Measurements from ENCODE around the gene AJUBA. TPM values are rescaled to one million over a fixed set of nuclear protein-coding genes. Genes with fewer than 3 reads are reported as not detected.

The AJUBA gene
- total RNA-seq, 1 donor from 2014 or later: 33.1 TPM

DNA sequence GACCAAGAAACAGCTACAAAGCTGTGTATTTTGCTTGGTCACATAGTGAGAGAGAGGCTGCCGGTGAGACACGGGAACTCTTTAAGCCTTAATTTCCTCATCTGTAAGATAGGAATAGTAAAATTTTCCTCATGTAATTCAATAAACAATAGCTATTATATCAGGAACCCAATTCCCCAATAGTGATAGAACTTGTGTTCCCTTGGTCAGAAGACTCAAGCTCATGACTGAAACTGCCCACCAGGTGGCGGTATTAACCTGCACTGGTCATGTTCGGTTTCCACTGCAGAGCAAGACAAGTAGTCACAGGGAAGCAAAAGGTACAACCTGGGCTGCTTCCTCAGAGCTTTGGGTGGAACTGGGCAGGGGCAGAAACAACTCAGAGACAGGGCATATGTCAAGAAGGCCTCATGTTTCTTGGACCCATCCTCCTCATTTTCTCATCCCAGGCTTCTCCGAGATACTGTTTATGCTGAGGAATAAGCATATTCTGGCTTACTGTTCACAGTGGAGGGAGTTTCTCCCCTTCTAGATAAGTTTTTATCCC, 4.2 kb upstream of the AJUBA start:
- no peaks in the 10 kb centered on the region for H3K36me3 Mint-ChIP-seq (ENCODE audit: low read depth)
- no peak overlapping the region for H3K27ac Mint-ChIP-seq (ENCODE audit: unreplicated experiment)
- H3K4me3 Mint-ChIP-seq: peak overlapping the region; percentile 44
- TF ChIP-seq, protein P1, sequence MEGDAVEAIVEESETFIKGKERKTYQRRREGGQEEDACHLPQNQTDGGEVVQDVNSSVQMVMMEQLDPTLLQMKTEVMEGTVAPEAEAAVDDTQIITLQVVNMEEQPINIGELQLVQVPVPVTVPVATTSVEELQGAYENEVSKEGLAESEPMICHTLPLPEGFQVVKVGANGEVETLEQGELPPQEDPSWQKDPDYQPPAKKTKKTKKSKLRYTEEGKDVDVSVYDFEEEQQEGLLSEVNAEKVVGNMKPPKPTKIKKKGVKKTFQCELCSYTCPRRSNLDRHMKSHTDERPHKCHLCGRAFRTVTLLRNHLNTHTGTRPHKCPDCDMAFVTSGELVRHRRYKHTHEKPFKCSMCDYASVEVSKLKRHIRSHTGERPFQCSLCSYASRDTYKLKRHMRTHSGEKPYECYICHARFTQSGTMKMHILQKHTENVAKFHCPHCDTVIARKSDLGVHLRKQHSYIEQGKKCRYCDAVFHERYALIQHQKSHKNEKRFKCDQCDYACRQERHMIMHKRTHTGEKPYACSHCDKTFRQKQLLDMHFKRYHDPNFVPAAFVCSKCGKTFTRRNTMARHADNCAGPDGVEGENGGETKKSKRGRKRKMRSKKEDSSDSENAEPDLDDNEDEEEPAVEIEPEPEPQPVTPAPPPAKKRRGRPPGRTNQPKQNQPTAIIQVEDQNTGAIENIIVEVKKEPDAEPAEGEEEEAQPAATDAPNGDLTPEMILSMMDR (conservative IDR thresholded peaks at IDR 0.05): peak; percentile 93
- no peaks in the 10 kb centered on the region for H3K9me3 Mint-ChIP-seq
- no peaks in the 10 kb centered on the region for H3K4me1 Mint-ChIP-seq
- no peaks in the 10 kb centered on the region for H3K27me3 Mint-ChIP-seq (ENCODE audit: low read depth)
- peak; percentile 93 for DNase-seq (ENCODE audit: low read depth, low spot score)

DNA sequence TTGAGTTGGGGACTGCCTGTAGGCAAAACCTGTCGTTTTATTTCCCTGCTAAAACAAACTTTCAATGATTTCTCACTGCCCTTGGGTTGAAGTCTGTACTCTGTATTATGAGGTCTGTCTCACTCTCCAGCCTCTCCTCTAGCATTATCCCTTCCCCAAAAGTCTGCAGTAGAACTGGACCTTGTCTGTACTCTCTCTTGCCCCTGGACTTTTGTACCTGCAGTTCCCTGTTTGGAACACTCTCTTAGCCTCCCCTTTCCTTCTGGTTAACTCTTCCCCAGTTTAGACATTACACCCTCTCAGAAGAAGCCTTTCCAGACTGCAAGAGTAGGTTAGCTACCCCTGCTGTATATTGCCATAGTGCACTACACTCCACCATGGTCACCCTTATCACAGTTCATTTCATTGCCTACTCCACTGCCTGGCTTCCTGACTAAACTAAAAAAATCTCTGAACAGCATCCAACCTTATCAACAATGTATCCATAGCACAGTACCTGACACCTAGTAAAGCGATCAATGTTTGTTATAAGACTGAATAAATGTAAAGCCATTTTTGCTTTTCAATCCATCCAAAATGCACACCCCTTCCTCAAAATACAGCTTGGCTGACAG, 3.6 kb upstream of the AJUBA start:
- Mint-ChIP-seq H3K9me3 (no peaks in the 10 kb centered on the region), H3K4me3 (peak overlapping the region; percentile 10), H3K4me1 (no peaks in the 10 kb centered on the region), H3K27me3 (ENCODE audit: low read depth) (no peaks in the 10 kb centered on the region), H3K36me3 (ENCODE audit: low read depth) (no peaks in the 10 kb centered on the region), H3K27ac (ENCODE audit: unreplicated experiment) (no peak overlapping the region)
- DNase-seq (ENCODE audit: low read depth, low spot score): no peak
- TF ChIP-seq, protein P1 (conservative IDR thresholded peaks at IDR 0.05): no peak

DNA sequence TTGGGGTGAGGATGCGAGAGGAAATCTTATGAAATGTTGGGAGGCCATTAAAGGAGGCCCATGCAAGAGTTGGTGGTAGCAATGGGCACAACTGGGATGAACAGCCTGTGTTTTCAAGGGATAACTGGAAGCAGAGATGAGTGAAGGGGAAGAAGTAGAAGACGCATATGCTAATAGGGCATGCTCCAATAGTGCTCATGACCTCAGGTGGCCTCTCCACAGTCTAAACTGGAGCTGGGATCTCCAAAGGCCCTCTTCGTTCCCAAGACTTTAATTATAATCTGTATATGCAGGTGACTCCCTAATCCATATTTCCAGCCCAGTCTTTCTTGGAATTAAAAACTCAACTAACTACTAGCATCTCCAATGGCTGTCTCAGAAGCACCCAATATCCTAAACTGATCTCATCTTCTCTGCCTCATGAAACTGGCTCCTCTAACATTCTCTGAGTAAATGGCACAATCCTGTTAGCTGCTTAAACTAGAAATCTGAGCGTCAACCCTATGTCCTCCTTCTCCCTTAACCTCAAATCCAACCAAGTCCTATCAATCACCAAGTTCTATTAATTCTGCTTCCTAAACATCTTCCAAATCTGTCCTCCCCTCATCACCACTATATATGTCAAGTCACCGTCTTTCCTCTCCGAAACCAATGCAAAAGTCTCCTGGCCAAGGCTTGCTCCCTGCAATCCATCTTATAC, 2.8 kb upstream of the AJUBA start:
- Mint-ChIP-seq H3K27me3 (ENCODE audit: low read depth) (no peaks in the 10 kb centered on the region), H3K27ac (ENCODE audit: unreplicated experiment) (no peak overlapping the region), H3K36me3 (ENCODE audit: low read depth) (no peaks in the 10 kb centered on the region), H3K4me3 (peak overlapping the region; percentile 8), H3K4me1 (peaks cover 2% of the 10 kb centered on the region), H3K9me3 (no peaks in the 10 kb centered on the region)
- TF ChIP-seq, protein P1 (conservative IDR thresholded peaks at IDR 0.05): no peak
- no peak for DNase-seq (ENCODE audit: low read depth, low spot score)

DNA sequence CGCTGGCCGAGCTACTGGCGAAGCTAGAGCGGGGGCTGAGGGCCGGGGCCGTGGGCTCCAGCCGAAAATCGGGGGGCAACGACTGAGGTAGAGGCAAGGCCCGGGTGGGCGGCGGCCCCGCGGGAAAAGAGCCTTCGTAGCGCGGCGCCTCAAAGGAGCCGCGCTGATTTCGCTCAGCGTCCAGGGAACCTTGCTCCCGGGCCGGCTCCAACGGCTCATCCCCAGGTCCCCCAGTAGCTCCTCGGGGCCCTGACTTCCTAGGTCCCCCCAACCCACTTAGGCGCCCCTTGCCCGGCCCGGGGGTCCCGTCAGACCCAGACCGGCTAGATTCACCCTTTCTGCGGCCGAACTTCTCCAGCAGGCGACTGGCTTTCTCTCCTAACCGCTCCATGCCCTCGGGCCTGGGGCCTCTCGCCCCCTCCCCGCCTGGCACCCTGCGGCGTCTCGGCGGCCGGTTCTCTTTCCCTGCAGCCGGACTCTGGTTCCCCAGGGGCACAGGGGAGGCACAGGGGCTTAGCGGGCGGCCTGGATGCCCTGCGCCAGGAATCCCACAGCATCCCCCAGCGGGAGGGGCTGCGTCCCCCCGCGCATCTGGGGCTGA, 375 bp downstream of the AJUBA start:
- Mint-ChIP-seq H3K27me3 (ENCODE audit: low read depth) (no peaks in the 10 kb centered on the region), H3K27ac (ENCODE audit: unreplicated experiment) (no peak overlapping the region), H3K4me1 (peaks cover 33% of the 10 kb centered on the region), H3K36me3 (ENCODE audit: low read depth) (no peaks in the 10 kb centered on the region), H3K4me3 (no peak overlapping the region), H3K9me3 (no peaks in the 10 kb centered on the region)
- TF ChIP-seq, protein P1 (conservative IDR thresholded peaks at IDR 0.05): no peak
- DNase-seq (ENCODE audit: low read depth, low spot score): peak; percentile 17

DNA sequence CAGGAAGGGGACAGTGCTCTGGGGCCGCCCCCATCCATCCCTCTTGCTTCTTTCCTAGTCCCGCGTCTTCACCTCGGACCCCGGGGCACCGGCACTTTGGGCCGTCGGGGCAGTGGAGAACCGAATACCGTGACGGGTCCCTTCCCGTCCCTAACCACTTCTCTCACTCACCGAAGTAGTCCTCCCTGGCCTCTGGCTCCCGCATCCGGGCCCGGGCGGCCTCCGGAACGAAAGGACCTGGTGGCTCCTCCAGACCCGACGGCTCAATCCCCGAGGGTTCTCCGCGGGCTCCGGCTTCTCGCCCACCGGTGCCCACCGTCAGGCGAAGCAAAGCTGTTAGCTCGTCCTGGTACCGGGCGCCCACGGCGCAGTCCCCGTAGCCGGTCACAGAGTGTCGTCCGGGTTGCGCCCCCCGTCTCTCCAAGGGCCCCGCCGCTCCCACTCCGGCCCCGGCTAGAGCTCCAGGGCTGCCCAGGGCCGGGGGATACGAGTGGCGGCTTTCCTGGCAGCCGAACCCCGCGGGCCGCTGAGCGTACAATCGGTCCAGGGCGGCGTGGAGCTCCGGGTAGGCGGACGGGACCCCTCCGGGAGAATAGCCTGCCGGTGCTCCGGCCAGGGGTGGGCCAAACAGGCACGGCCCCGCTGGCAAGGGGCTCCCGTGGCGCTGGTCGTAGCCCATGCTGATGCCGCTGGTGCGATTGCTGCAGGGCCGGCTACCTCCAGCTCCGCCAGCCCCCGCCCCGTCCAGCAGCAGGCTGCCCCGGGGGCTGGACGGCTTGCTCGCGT, 1.1 kb downstream of the AJUBA start:
- Mint-ChIP-seq H3K27ac (ENCODE audit: unreplicated experiment) (no peak overlapping the region), H3K27me3 (ENCODE audit: low read depth) (no peaks in the 10 kb centered on the region), H3K9me3 (no peaks in the 10 kb centered on the region), H3K4me1 (peaks cover 40% of the 10 kb centered on the region), H3K4me3 (peak overlapping the region; percentile 70), H3K36me3 (ENCODE audit: low read depth) (peaks cover 3% of the 10 kb centered on the region)
- TF ChIP-seq, protein P1 (conservative IDR thresholded peaks at IDR 0.05): no peak
- DNase-seq (ENCODE audit: low read depth, low spot score): peak; percentile 33

Data from neural crest cell (in vitro differentiated cells).